Stimulated activated CD8-positive, alpha-beta memory T cell treated with anti-CD3 and anti-CD28 coated beads, Interleukin-12 subunit alpha, Interleukin-12 subunit beta, amount 100 ng/mL, for 1 hour (primary cell): Measurements from ENCODE around the gene ZNF230.

Experiments used
- DNase-seq: peaks from one replicate; pipeline ENCODE4 v3.0.0-alpha.2; 2020; ENCODE audit warnings: low read depth

The ZNF230 gene

DNA sequence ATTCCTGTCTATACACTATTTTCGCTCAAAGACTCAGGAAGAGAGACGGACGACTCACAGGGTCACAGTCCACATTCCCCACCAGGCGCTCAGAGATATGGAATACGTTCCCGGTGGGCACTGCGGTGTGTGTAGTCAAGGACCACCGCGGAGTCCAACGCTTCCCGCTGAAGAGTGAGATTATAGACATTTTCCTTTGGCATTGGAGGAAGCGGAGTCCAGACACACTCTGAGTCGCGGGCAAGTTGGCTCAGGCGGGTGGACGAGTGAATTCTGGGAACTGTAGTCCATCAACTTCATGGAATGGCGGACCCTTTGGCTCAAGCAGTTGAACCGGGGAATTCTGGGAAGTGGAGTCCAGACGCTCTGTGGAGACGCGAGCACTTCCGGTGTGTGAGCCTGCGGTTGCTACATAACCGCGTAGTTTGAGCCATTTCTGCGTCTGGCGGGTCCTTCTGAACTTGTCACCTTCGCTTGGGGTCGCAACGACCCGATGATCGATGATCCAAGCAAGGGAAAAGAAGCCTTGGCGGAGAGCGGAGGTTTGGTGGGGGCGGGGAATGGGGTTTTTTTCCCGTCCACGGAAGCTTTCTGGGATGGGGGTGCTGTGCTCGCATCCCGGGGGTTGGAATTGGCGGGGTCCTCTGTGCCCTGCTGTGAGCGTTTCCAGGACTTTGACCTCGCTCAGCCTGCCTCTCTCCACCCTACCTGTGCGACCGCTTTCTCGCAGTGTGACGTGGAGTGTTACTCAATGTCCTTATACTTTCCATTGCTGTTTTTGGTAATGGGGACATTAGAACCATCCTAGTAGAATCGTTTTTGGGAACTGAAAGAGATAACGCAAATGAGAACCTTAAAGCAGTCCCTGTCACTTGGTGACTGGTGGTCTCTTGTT is at the start of gene ZNF230:
Gene ZNF230, plus strand, starts transcription at position 392 of the 895 bp plus-strand sequence. CDS start 4,122 bp downstream, outside the sequence.
- DNase-seq: peak; percentile 67

DNA sequence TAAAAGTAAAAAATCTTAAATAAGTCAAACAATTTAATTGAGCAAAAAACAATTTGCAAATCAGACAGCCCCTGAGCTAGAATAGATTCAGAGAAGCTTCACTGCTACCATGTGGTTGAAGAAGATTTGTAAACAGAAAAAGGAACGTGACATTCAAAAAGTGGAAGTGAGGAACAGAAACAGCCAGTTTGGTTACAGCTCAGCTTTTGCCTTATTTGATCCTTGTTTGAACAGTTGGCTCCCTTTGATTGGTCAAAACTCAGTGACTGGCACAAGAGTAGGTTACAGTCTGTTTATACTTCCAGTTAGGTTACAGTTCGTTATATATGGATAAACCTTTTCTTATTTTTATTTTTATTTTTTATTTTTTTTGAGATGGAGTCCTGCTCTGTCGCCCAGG is 45.9 kb upstream of the ZNF230 start:
- no peak for DNase-seq

DNA sequence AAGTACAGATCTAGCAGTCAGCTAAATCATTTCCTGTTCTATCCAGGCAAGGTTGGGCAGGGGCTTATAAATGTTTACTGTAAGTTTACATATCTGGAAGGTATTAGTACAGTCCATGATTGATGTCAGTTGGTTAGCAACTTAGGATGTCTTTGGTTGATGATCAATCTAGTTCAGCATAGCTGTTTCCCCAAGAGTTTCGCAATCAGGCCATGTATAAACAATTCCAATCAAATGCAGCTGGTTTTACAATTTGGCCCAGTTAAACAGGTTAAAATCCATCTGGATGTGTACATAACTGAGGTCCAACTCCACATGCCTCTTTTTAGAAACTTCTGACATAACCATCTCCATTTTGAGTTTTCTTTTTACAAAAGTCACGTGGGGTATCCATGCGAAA is 44.9 kb upstream of the ZNF230 start:
- no peak for DNase-seq

DNA sequence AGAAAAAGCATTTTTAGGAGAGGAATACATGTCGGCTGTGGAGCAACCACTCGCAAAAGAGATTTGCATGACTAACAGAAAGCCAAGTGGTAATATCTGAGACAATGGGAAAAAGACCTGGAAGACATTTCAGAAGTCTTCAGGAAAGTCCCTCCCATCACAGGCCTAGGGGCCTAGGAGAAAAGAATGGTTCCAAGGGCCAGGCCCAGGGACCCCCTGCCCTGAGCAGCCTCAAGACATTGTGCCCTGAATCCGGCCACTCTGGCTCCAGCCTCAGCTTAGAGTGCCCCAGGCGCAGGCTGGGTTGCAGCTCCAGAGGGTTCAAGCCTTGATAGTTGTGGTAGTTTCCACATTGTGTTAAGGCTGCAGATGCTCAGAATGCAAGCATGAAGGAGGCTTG is 42.3 kb upstream of the ZNF230 start:
- no peak for DNase-seq

GRCh38 chr19:43966079-43966694 is 36.6 kb upstream of the ZNF230 start:
- DNase-seq: no peak

DNA sequence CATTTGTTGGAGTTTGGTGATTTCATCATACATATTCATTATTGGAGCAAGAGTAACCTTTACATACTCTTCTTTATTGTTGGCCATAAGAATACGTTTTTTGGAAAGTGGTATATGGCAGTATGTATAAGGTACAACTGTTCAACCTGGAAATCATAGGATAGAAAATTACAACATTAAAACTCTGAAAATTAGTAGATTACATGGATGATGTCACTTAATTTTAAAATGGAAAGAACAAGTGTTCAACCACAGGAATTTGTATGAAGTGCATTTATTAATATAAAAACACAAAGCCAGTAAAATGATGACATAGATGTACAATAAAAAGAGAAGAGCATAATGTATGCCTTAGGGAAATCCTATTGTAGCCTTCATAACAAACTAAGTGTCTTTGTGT is 26.0 kb upstream of the ZNF230 start:
- DNase-seq: no peak

DNA sequence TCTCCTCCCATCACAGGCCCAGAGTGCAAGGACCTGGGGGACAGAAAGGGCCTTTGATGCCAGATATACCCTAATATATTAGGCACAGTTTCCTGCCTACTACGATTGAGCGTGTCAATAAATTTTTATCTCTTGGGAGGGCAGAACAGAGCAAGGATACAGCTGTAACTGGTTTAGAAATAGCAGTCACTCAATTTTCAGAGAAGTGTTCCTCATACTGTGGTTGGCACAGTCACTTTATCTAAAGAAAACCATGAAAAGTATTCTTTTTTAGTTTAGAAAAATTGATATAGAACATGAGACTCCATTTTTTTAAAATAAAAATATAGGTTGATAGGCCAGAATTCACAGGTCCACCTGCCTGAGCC is 19.2 kb upstream of the ZNF230 start:
- DNase-seq: no peak

- DNase-seq: peak; percentile 47
Observed at GRCh38 chr19:43983912-43984686, 18.7 kb upstream of the ZNF230 start, which contains the start of gene ZNF155. Gene ZNF155, plus strand, starts transcription at chr19:43984188. Its CDS starts 4,356 bp downstream, at chr19:43988544.

GRCh38 chr19:43984687-43985000 is 18.1 kb upstream of the ZNF230 start:
- DNase-seq: no peak

- no peak for DNase-seq
Observed at GRCh38 chr19:43997631-43998290, 5.0 kb upstream of the ZNF230 start.

DNA sequence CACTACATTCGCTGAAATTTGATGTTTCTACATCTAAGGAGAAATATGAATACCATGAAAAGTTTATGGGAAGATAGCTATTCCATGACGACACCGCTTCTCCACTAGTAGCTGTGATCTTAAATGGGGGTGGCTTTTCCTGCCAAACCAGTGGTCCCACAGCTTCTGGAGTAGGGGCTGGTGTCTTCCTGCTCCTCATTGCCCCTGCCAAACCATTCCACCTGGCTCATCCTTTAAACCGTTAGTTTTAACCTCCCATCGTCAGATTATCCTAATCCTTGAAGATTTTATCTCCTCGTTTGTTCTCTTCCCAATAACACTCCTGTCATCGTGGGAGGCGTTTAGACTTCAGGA is 568 bp upstream of the ZNF230 start:
- DNase-seq: no peak

- no peak for DNase-seq
Observed at GRCh38 chr19:44003461-44004009, 778 bp downstream of the ZNF230 start.

DNA sequence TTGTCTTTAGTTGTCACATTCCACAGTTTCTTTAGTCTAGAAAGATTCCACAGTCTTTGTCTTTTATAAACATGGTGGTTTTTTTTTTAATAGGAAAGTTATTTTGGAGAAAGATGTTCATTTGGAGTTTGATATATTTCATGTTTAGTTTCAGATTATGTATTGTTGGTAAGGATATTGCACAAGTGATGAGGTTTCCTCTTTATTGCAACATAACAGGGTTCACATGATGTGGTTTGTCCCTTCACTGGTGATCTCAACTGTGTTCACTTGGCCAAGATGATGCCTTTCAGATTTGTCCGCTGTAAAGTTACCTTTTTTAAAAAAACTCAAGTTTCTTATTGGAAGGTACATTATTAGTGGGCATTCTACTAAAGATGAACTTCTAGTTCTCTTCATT is 3.2 kb downstream of the ZNF230 start:
- no peak for DNase-seq

DNA sequence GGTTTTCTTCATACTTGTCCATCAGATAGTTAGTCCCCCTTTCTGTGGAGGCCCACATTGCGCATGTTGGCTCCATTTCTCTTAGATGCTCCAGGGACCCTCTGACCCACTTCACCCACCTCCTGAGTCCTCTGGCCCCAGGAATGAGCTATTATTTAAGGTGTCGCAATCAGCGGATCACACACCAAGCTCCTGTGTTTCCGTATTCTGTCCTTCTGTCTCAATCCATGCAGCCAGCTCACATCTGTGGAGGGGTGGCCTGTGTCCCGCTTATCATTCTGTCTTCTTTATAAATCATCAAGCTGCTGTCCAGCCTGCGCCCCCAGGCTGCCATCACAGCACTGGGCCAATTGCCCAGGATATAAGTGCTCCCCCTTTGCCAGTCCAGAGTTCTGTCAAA is 4.7 kb downstream of the ZNF230 start:
- DNase-seq: no peak

DNA sequence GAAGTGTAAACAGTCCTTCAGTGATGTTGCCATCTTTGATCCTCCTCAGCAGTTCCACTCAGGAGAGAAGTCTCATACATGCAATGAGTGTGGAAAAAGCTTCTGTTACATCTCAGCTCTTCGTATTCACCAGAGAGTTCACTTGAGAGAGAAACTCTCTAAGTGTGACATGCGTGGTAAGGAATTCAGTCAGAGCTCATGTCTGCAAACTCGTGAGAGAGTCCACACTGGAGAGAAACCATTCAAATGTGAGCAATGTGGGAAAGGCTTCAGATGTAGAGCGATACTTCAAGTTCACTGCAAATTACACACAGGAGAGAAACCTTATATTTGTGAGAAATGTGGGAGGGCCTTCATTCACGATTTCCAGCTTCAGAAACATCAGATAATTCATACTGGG is 7.7 kb downstream of the ZNF230 start:
- DNase-seq: no peak

- DNase-seq: no peak
Observed at GRCh38 chr19:44019498-44019897, 16.7 kb downstream of the ZNF230 start.

GRCh38 chr19:44021221-44021620 is 18.5 kb downstream of the ZNF230 start:
- no peak for DNase-seq

DNA sequence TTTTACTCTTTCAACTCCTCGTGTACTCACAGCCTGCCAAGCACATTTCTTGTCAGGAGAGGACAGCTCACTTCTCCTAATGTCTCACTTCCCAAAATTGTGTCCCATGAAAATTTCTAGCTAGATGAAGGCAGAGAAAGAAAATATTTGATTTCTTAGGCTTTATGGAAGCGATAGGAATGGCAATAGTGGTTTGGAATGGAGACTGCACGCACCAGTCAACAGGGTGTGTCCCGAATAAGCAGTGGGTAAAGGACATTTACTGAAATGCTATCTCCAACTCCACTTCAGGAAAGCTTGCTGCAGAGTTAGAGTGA is 22.1 kb downstream of the ZNF230 start:
- DNase-seq: no peak

- DNase-seq: peak; percentile 55
Observed at GRCh38 chr19:44025217-44025936, 22.6 kb downstream of the ZNF230 start, which contains the start of gene ZNF222. Gene ZNF222, plus strand, starts transcription at chr19:44025379. Its CDS starts 58 bp downstream, at chr19:44025437.

GRCh38 chr19:44026622-44027021 is 23.9 kb downstream of the ZNF230 start:
- no peak for DNase-seq

- DNase-seq: no peak
Observed at GRCh38 chr19:44032001-44032610, 29.3 kb downstream of the ZNF230 start.
